ENCODE results near the gene PPP1R2C.

DNA sequence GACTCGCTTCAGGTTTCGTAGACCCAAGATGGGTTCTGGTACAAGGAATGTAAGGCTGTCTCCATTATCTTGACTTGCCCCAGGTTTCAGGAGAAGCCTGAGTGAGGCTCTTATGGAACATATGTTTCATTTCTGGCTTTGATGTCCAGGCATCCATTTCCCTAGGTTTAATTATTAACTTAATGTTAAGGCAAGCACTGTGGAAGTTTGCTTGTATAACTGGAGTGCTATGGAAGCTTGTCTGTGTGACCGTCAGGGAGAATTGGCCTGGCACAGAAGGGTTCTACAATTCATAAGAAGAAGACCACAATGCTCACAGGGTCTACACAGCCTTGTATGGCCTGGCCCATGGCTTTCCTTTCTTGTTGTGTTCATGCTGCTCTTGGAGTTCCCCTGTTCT lies 47.2 kb upstream of the PPP1R2C start:
- TF ChIP-seq EZH2 (optimal IDR thresholded peaks at IDR 0.05; ENCODE audit: low read depth, low read length) (no peak), EZH2phosphoT487 (IDR thresholded peaks at IDR 0.05; ENCODE audit: low read length) (no peak)
- TF ChIP-seq, protein P1, sequence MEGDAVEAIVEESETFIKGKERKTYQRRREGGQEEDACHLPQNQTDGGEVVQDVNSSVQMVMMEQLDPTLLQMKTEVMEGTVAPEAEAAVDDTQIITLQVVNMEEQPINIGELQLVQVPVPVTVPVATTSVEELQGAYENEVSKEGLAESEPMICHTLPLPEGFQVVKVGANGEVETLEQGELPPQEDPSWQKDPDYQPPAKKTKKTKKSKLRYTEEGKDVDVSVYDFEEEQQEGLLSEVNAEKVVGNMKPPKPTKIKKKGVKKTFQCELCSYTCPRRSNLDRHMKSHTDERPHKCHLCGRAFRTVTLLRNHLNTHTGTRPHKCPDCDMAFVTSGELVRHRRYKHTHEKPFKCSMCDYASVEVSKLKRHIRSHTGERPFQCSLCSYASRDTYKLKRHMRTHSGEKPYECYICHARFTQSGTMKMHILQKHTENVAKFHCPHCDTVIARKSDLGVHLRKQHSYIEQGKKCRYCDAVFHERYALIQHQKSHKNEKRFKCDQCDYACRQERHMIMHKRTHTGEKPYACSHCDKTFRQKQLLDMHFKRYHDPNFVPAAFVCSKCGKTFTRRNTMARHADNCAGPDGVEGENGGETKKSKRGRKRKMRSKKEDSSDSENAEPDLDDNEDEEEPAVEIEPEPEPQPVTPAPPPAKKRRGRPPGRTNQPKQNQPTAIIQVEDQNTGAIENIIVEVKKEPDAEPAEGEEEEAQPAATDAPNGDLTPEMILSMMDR (IDR thresholded peaks at IDR 0.05; ENCODE audit: low read length) = no peak

All from MM.1S (cell line).